HepG2 (cell line): ENCODE results near the gene SIK3. TPM values are rescaled to one million over a fixed set of nuclear protein-coding genes. Genes with fewer than 3 reads are reported as not detected.
A peak's percentile ranks its signal among the peaks of the same experiment; 100 is the strongest.

ENCODE experiments used
- BHLHE40 ChIP-seq: IDR thresholded peaks from 2 replicates; pipeline ENCODE4 v1.6.1; 2011; ENCODE audit warnings: low read length, improper control_type of control experiment
- CHD4 ChIP-seq: fragments of 200-600 bp; sonication (generic); IDR thresholded peaks from 2 replicates; pipeline ENCODE4 v1.7.0; 2017; ENCODE audit warnings: mild to moderate bottlenecking, low read length, borderline replicate concordance
- MXD4 ChIP-seq: IDR thresholded peaks from 2 replicates; pipeline ENCODE4 v1.6.1; 2016; ENCODE audit warnings: mild to moderate bottlenecking, missing biosample characterization, missing genetic modification reagents
- MXI1 ChIP-seq: IDR thresholded peaks from 3 replicates; pipeline ENCODE4 v1.6.1; 2012; ENCODE audit warnings: low read depth, low read length, inconsistent platforms, borderline replicate concordance
- RFX1 ChIP-seq: fragments of 450-650 bp; IDR thresholded peaks from 2 replicates; pipeline ENCODE4 v1.6.1; 2017
- SAP130 ChIP-seq: IDR thresholded peaks from 2 replicates; pipeline ENCODE4 v1.6.1; 2016; ENCODE audit warnings: low read depth
- SNAPC2 ChIP-seq: sonication (generic); formaldehyde crosslinking; IDR thresholded peaks from 2 replicates; pipeline ENCODE4 v1.8.1; 2022; ENCODE audit warnings: mild to moderate bottlenecking, missing genetic modification reagents
- TSC22D2 ChIP-seq: sonication (generic); formaldehyde crosslinking; IDR thresholded peaks from 2 replicates; pipeline ENCODE4 v1.5.1; 2020; ENCODE audit warnings: missing genetic modification reagents, mild to moderate bottlenecking, borderline replicate concordance
- ZBTB7A ChIP-seq: sonication (generic); formaldehyde crosslinking; IDR thresholded peaks from 2 replicates; pipeline ENCODE4 v1.8.0; 2022; ENCODE audit warnings: mild to moderate bottlenecking, missing genetic modification reagents
- ZNF260 ChIP-seq: sonication (generic); formaldehyde crosslinking; IDR thresholded peaks from 2 replicates; pipeline ENCODE4 v1.4.0; 2020; ENCODE audit warnings: missing genetic modification reagents, low read depth, mild to moderate bottlenecking, borderline replicate concordance
- ZNF660 ChIP-seq: sonication (generic); formaldehyde crosslinking; IDR thresholded peaks from 2 replicates; pipeline ENCODE4 v1.5.1; 2020; ENCODE audit warnings: mild to moderate bottlenecking, low read depth, missing genetic modification reagents, borderline replicate concordance
- ZNF670 ChIP-seq: sonication (generic); formaldehyde crosslinking; IDR thresholded peaks from 2 replicates; pipeline ENCODE4 v1.8.0; 2022; ENCODE audit warnings: mild to moderate bottlenecking, missing genetic modification reagents, borderline replicate concordance
- ZNF788 ChIP-seq: sonication (generic); formaldehyde crosslinking; IDR thresholded peaks from 2 replicates; pipeline ENCODE4 v1.5.0; 2020; ENCODE audit warnings: mild to moderate bottlenecking, missing genetic modification reagents, borderline replicate concordance
- polyA plus RNA-seq, 8 experiments: library from polyadenylated mRNA; depleted of rRNA in 3 of 8; stranded (reverse) in 7 of 8; unstranded in 1 of 8; fragments of >200 nt; fragmentation: Illumina TruSeq in 4 of 8; extraction: Trizol in 4 of 8; gene quantifications; 2 replicates each; pipeline versions ENCODE4 v1.2.1 to v1.2.3, GENCODE V29; 2011 to 2016; ENCODE audit warnings: low read depth in 4 of 8, missing spikeins in 1 of 8, mixed read lengths in 1 of 8; ENCODE audit not compliant: insufficient read depth in 1 of 8
- total RNA-seq, 5 experiments: library from RNA; depleted of rRNA; stranded (reverse); fragments of >200 nt; fragmentation: Illumina TruSeq; extraction: Trizol; gene quantifications; 2 replicates each; pipeline ENCODE4 v1.2.3, GENCODE V29; 2016; ENCODE audit warnings: low read depth in 1 of 5
- TF ChIP-seq, protein P1 (sequence below): sonication (generic); formaldehyde crosslinking; IDR thresholded peaks from 2 replicates; pipeline ENCODE4 v1.5.0; 2020; ENCODE audit warnings: mild to moderate bottlenecking, missing genetic modification reagents, borderline replicate concordance
- TF ChIP-seq, protein P2 (sequence below): sonication (generic); formaldehyde crosslinking; IDR thresholded peaks from 2 replicates; pipeline ENCODE4 v1.4.0; 2020; ENCODE audit warnings: missing genetic modification reagents, borderline replicate concordance
- TF ChIP-seq, protein P3 (sequence below): sonication (generic); formaldehyde crosslinking; conservative IDR thresholded peaks from 2 replicates; pipeline ENCODE4 v1.8.0; 2022; ENCODE audit warnings: missing genetic modification reagents
- TF ChIP-seq, protein P4 (sequence below): sonication (generic); formaldehyde crosslinking; IDR thresholded peaks from 2 replicates; pipeline ENCODE4 v1.8.1; 2023; ENCODE audit warnings: mild to moderate bottlenecking, moderate library complexity, missing genetic modification reagents
- TF ChIP-seq, protein P5 (sequence below): sonication (generic); formaldehyde crosslinking; IDR thresholded peaks from 2 replicates; pipeline ENCODE4 v1.5.1; 2020; ENCODE audit warnings: mild to moderate bottlenecking, missing genetic modification reagents, borderline replicate concordance

SIK3 gene
- total and polyA plus RNA-seq, 2 of the 13 experiments (the other 11 are each of a cell fraction or from before 2014, with no cell fraction given) = 5.7 to 9.8 TPM

DNA sequence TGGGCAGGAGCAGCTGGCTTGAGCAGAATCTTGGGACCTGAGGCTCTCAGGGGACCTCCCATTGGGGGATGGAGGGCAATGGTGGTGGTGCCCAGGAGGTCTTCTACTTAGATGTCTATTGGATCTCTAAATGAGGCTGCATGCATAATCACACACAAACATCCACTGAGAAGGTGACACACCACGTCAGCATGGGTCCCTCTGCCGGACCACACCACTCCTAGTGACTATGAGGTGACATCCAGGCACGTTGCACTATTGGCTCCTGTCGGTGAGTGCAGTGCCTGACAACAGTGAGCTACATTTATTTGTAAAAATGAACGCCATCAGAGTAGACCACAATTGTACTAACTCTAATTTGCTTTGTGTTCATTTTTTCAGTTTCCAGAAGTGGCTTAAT is 272.8 kb downstream of the SIK3 start (continued):
- TF ChIP-seq, protein P1, sequence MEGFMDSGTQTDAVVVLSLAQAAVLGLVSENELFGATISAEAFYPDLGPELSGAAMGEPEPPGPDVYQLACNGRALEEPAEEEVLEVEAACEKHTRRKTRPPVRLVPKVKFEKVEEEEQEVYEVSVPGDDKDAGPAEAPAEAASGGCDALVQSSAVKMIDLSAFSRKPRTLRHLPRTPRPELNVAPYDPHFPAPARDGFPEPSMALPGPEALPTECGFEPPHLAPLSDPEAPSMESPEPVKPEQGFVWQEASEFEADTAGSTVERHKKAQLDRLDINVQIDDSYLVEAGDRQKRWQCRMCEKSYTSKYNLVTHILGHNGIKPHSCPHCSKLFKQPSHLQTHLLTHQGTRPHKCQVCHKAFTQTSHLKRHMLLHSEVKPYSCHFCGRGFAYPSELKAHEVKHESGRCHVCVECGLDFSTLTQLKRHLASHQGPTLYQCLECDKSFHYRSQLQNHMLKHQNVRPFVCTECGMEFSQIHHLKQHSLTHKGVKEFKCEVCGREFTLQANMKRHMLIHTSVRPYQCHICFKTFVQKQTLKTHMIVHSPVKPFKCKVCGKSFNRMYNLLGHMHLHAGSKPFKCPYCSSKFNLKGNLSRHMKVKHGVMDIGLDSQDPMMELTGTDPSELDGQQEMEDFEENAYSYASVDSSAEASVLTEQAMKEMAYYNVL (CRISPR knock-in tag) = no peak
- TF ChIP-seq ZNF260 (CRISPR knock-in tag) (no peak), SAP130 (CRISPR knock-in tag) (peak; percentile 53; the same call in 1 of the 2 replicates), RFX1 (no peak), ZNF670 (CRISPR knock-in tag) (no peak), ZNF660 (CRISPR knock-in tag) (0 out of 2 replicates have a peak, but pooled peaks have one; percentile 45), TSC22D2 (CRISPR knock-in tag) (no peak), CHD4 (no peak), BHLHE40 (0 out of 2 replicates have a peak, but pooled peaks have one; percentile 17), ZBTB7A (CRISPR knock-in tag) (peak; percentile 29; the same call in 1 of the 2 replicates), ZNF788 (CRISPR knock-in tag) (no peak), MXD4 (CRISPR knock-in tag) (peak; percentile 35; the same call in 1 of the 2 replicates), MXI1 (peak; percentile 79; the same call in 1 of the 3 replicates), SNAPC2 (CRISPR knock-in tag) (no peak)
- TF ChIP-seq, protein P2, sequence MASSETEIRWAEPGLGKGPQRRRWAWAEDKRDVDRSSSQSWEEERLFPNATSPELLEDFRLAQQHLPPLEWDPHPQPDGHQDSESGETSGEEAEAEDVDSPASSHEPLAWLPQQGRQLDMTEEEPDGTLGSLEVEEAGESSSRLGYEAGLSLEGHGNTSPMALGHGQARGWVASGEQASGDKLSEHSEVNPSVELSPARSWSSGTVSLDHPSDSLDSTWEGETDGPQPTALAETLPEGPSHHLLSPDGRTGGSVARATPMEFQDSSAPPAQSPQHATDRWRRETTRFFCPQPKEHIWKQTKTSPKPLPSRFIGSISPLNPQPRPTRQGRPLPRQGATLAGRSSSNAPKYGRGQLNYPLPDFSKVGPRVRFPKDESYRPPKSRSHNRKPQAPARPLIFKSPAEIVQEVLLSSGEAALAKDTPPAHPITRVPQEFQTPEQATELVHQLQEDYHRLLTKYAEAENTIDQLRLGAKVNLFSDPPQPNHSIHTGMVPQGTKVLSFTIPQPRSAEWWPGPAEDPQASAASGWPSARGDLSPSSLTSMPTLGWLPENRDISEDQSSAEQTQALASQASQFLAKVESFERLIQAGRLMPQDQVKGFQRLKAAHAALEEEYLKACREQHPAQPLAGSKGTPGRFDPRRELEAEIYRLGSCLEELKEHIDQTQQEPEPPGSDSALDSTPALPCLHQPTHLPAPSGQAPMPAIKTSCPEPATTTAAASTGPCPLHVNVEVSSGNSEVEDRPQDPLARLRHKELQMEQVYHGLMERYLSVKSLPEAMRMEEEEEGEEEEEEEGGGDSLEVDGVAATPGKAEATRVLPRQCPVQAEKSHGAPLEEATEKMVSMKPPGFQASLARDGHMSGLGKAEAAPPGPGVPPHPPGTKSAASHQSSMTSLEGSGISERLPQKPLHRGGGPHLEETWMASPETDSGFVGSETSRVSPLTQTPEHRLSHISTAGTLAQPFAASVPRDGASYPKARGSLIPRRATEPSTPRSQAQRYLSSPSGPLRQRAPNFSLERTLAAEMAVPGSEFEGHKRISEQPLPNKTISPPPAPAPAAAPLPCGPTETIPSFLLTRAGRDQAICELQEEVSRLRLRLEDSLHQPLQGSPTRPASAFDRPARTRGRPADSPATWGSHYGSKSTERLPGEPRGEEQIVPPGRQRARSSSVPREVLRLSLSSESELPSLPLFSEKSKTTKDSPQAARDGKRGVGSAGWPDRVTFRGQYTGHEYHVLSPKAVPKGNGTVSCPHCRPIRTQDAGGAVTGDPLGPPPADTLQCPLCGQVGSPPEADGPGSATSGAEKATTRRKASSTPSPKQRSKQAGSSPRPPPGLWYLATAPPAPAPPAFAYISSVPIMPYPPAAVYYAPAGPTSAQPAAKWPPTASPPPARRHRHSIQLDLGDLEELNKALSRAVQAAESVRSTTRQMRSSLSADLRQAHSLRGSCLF (CRISPR knock-in tag) = no peak
- TF ChIP-seq, protein P3, sequence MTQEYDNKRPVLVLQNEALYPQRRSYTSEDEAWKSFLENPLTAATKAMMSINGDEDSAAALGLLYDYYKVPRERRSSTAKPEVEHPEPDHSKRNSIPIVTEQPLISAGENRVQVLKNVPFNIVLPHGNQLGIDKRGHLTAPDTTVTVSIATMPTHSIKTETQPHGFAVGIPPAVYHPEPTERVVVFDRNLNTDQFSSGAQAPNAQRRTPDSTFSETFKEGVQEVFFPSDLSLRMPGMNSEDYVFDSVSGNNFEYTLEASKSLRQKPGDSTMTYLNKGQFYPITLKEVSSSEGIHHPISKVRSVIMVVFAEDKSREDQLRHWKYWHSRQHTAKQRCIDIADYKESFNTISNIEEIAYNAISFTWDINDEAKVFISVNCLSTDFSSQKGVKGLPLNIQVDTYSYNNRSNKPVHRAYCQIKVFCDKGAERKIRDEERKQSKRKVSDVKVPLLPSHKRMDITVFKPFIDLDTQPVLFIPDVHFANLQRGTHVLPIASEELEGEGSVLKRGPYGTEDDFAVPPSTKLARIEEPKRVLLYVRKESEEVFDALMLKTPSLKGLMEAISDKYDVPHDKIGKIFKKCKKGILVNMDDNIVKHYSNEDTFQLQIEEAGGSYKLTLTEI = no peak
- TF ChIP-seq, protein P4, sequence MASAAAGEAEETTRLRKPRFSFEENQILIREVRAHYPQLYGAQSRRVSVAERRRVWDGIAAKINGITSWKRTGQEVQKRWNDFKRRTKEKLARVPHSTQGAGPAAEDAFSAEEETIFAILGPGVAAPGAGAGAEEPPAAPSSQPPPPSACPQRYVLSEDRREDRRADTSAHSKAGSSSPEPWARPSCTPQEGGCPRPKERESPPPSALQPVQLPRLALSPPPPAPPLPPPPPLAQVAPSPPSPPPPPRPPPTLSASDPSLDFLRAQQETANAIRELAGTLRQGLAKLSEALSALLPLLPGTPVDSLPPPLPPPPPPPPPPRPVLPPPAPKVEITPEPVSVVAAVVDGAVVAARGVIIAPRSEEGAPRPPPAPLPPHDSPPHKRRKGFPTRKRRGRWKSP (CRISPR knock-in tag) = no peak
- TF ChIP-seq, protein P5, sequence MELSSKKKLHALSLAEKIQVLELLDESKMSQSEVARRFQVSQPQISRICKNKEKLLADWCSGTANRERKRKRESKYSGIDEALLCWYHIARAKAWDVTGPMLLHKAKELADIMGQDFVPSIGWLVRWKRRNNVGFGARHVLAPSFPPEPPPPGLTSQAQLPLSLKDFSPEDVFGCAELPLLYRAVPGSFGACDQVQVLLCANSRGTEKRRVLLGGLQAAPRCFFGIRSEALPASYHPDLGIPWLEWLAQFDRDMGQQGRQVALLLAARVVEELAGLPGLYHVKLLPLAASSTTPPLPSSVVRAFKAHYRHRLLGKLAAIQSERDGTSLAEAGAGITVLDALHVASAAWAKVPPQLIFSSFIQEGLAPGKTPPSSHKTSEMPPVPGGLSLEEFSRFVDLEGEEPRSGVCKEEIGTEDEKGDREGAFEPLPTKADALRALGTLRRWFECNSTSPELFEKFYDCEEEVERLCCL (CRISPR knock-in tag) = no peak
